AML-193 (cell line): ENCODE results near the gene C17orf107.
"Not testable (repeated sequence)": the region's sequence is repeated elsewhere in the genome, so short reads cannot be mapped to it uniquely, and the experiment has no call there.

Experiments
- DNase-seq, 2 experiments: peaks; one replicate each; lab custom pipeline; 2025; lab: John Stamatoyannopoulos, UW

C17orf107 gene

DNA sequence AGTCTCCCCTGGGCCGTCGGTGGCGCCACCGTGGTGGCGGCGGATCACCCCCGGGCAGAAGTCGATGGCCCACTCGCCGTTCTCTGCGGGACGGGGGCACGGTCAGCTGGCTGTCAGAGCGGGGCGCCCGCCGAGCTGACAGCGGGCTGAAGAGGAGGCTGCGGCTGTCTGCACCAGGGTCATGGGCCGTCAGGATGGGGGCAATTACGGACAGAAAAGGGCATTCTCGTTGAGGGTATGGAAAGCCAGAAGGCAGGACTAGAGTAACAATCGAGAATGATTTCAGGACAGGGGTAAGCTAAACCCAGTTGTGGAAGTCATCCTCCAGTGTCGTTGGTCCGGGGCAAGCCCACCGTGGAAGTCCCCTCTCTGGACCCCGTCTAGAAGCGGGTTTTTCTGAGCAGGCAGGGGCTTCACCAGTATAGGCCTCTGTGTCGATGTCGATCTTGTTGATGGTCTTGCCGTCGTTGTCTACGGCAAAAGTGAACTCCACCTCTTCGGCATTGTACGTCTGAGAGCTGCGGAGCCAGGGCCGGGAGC lies 1.8 kb downstream of the C17orf107 start:
- DNase-seq: no peak

DNA sequence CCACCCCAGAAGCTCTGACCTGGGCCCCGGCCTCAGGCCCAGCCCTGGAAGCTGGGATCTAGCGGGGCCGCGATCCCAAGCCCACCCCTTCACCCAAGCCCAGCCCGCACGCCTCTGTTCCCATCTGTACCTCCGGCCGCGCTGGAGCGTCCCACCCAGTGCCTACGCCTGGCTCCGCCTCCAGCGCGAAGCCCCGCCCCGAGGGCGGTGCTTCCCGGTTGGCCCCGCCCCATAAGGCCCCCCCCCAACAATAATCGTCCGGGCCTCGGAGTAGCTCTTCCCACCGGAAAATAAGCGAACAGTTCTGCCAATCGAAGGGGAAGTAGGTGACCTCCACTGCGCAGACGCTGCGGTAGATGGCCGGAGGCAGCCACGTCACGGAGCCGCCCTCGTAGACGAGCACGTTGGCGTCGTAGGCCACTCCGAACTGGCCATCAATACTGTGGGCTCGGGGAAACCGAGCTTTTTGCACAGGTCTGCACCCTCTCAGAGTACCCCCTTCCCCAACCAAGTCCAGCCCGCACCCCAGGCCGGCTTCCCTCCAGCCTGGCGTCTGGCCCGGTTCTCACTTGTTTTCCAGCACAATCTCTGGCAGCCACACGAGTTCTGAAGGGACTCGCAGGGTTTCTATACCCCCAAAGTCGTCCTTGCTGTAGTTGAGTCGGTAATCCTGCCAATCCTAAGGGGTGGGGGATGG lies 2.5 kb downstream of the C17orf107 start:
- no peak for DNase-seq

DNA sequence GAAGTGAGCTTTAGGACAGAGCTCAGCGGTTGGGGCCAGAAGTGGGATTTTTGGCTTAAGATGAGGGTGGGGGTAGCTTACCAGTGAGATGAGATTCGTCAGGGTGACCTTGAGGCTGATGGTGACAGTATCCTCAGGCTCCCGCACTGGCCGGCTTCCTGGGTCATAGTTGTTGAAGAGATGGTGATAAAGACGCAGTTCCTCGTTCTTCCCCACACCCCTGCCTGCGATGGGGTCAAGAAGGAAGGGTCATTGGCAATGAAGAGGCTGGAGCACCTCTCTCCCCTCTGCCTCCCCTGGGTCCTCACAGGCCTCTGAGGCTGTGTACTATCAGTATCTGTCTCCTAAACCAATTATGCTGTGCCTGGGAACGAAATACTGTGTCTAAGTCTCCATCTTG lies 3.2 kb downstream of the C17orf107 start:
- no peak for DNase-seq

DNA sequence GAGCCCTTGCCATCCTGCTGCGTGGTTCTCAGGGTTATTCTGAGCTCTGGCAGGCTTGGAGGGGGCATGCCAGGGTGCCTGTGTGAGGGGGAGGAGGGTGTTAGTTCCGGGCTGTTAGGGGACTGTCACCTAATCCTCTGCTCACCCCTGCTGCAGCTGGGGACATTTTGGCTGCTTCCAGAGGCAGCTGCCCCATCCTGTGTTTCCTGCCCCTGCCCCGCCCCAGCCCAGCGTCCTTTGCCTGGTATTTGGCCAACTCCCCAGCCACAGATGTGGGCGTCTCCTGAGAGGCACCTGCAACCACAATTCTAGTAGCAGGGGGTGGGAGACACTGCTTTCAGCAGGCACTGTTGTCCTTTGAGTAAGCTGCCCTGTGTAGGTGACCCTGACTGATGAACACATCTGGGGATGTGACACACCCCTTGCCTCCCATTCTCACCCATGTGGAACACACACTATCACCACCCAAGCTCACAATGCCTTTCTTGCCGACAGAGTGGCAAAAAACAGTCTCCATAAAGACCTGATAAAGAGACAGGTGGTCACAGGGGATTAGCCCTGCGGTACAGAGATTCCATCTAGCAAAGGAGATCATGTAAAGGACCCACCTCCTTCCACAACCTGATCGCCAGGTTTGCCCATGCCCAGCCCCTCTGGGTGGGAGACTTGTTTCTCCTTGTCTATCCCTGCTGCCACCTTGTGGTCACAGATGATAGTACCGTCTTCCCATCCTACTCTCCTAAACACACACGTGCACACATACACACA lies 3.9 kb downstream of the C17orf107 start, which contains the start of gene CHRNE:
TSS of gene CHRNE (minus strand) at position 48 of the 768 bp plus-strand sequence. CDS start at position 13, 35 bp downstream.
- DNase-seq: peak; percentile 11 to 15

DNA sequence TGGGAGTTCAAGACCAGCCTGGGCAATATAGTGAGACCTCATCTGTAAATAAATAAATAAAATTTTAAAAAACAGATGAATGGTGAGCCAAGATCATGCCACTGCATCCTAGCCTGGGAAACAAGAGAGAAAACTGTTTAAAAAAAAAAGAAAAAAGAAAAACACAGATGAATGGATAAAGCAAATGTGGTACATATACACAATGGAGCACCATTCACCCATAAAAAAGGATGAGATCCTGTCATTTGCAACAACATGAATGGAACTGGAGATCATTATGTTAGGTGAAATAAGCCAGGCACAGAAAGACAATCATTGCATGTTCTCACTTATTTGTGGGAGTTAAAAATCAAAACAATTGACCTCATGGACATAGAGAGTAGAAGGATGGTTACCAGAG lies 7.3 kb downstream of the C17orf107 start:
- not testable (repeated sequence) for DNase-seq

DNA sequence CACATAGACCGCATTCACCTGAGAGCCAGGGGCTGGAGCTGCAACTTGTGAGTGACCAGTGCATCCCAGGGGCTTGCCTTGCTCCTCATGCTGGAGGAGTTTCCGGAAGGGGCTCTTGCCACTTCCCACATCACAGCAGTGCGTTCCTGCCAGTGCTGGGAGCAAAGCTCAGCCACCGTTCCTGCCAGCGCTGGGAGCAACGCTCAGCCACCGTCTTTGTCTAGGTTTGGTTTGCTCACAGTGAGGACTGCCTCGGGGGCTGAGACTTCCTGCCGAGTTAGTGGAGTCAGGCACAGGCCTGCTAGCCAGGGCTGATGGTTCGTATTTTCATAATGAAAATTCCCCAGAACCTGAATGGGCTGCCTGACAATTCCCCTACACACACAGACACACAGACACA lies 9.0 kb downstream of the C17orf107 start:
- DNase-seq: no peak

DNA sequence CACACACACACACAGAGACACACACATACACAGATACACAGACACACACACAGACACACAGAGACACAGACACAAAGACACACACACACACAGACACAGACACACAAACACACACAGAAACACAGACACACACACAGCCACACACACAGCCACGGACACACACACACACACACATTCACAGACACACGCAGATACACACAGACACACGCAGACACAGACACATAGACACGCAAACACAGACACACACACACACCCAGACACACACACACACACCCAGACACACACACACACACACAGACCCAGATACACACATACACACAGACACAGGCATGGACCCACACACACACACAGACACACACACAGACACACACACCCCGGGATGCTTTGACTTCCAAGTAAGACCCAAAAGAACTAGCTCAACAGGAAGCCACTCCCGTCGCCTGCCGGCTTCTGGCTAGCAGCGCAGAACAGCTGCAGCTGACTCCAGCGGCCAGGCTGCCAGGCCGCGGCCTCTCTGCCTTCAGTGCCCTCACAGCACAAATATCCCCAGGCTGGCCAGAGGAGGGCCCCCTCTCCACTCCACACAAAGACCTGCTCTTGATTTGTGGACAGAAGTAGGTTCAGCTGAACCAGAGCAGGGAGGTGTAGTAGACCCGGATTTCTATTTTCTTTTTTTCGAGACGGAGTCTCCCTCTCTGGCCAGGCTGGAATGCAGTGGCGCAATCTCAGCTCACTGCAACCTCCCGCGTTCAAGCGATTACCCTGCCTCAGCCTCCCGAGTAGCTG lies 9.6 kb downstream of the C17orf107 start:
- peak; percentile 56 to 77 for DNase-seq

DNA sequence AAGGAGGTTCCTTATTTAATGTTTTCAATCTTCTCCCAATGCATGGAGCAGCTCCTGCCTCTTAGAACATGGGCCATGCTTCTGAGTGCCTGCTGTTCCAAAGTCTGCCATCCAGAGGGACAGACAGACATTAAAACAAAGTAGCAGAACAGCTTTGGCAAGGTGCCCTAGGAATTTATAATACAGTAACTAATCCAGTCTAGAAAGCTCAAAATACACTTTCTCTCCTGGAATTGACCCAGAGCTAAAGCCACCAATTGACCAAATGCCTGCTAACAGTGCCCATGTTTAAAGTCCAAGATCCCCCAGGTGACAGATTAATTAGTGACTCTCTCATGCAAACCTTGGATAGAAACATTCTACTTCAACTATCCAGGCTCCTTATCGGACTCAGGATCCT lies 14.7 kb downstream of the C17orf107 start:
- no peak for DNase-seq

DNA sequence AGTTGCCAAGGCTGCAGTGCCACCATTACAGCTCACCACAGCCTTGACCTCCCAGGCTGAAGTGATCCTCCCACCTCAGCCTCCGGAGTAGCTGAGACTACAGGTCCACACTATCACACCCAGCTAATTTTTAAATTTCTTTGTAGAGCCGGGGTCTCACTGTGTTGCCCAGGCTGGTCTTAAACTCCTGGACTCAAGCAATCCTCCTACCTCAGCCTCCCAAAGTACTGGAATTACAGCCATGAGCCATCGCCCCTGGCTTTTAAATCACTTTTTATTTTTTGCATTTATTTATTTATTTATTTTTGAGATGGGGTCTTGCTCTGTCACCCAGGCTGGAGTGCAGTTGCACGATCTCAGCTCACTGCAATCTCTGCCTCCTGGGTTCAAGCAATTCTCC lies 15.2 kb downstream of the C17orf107 start:
- DNase-seq: not testable (repeated sequence)

DNA sequence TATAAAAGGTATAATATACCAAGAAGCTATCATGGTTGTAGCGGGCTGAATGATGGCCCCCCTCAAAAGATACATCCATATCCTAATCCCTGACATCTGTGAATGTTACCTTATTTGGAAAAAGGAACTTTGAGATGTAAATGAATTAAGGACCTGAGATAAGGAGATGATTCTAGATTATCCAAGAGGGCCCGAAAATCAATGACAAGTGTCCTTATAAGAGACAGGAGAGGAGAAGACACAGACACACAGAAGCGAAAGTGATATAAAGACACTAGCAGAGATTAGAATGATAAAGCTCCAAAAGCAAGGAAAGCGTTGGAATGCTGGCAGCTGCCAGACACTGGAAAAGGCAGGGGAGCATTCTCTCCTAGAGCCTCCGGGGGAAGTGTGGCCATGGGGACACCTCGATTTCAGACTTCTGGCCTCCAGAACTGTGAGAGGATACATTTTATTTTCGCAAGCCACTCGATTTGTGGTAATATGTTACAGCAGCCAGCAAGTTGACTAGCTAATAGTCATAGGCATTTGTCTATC lies 20.2 kb downstream of the C17orf107 start:
- no peak for DNase-seq

DNA sequence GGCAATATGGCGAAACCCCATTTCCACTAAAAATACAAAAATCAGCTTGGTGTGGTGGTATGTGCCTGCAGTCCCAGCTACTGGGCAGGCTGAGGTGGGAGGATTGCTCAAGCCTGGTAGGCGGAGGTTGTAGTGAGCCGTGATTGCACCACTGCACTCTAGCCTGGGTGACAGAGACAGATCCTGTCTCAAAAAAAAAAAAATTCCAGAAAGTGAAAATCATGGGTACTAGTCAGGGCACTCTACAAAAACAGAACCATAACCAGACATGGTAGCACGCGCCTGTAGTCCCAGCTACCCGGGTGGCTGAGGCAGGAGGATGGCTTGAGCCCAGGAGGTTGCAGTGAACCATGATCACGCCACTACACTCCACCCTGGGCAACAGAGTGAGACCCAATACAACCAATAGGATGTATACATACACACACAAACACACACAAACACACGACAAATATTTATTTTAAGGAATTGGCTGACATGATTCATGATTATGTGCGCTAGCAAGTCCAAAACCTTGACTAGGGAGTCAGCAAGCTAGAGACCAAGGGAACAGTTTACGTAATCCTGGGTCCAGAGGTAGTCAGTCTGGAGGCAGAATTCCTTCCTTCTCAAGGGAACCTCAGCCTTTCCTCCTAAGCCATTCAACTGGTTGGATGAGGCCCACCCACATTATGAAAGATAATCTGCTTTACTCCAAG lies 21.2 kb downstream of the C17orf107 start:
- DNase-seq: peak; percentile 40

DNA sequence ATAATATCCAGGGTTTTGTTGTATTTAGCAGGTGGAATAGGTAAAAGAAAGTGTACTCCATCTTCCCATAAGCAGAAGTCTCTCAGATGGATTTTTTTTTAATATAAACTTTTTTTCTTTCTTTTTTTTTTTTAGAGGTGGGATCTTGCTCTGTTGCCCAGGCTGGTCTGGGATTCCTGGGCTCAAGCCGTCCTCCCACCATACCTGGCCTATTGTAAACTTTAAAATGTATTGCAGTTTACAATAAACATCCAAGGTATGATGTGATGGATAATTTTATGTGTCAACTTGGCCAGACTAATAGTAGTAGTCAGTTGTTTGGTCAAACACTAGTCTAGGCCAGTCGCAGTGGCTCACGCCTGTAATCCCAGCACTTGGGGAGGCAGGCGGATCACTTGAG lies 22.0 kb downstream of the C17orf107 start:
- DNase-seq: no peak

DNA sequence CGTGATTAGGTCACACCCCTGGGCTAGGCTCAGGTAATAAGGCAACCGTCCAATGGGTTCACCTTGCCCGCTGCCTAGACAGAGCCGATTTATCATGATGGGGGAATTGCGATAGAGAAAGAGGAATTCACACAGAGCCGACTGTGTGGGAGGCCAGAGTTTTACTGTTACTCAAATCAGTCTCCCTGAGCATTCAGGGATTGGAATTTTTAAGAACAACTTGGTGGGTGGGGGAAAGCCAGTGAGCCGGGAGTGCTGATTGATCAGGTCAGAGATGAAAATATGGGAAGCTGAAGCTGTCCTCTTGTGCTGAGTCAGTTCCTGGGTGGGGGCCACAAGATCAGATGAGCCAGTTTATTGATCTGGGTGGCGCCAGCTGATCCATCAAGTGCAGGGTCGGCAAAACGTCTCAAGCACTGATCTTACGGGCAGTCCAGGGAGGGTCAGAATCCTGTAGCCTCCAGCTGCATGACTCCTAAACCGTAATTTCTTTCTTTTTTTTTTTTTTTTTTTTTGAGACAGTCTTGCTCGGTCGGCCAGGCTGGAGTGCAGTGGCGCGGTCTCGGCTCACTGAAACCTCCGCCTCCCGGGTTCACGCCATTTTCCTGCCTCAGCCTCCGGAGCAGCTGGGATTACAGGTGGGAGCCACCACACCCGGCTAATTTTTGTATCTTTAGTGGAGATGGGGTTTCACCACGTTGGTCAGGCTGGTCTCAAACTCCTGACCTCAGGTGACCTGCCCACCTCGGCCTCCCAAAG lies 27.4 kb downstream of the C17orf107 start:
- not testable (repeated sequence) for DNase-seq

DNA sequence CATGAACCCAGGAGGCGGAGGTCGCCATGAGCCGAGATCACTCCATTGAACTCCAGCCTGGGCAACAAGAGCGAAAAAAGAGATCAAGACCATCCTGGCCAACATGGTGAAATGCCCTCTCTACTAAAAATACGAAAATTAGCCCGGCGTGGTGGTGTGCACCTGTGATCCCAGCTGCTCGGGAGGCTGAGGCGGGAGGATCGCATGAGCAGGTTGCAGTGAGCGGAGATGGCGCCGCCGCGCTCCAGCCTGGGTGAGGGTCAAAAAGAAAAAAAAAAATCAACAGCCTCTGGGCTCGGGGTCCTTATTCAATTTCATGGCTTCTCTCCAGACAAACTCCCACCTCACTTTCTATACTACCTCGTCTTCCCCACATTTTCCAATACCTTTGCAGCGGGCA lies 29.5 kb downstream of the C17orf107 start:
- DNase-seq: no peak

DNA sequence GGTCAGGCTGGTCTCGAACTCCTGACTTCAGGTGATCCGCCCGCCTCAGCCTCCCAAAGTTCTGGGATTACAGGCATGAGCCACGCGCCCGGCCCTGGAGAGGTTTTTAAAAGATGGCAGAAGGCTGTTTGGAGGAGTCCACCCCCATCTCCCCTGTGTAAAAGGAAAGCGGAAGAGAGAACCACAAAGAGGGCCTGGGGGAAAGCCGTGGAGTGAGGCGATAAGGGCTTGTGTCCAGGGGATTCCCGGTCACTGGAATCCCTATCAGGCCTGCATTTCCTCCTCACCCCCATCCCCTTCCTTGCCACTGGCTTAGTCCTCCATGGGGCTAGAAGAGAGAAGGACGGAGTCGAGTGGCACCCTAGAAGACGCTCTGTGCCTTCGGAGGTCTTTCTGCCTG lies 32.6 kb downstream of the C17orf107 start, which contains the start of gene GP1BA:
TSS of gene GP1BA (plus strand) at position 315 of the 400 bp plus-strand sequence. CDS start 328 bp downstream, outside the sequence.
- DNase-seq: no peak

DNA sequence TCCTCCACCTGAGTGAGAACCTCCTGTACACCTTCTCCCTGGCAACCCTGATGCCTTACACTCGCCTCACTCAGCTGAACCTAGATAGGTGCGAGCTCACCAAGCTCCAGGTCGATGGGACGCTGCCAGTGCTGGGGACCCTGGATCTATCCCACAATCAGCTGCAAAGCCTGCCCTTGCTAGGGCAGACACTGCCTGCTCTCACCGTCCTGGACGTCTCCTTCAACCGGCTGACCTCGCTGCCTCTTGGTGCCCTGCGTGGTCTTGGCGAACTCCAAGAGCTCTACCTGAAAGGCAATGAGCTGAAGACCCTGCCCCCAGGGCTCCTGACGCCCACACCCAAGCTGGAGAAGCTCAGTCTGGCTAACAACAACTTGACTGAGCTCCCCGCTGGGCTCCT lies 33.4 kb downstream of the C17orf107 start:
- no peak for DNase-seq

DNA sequence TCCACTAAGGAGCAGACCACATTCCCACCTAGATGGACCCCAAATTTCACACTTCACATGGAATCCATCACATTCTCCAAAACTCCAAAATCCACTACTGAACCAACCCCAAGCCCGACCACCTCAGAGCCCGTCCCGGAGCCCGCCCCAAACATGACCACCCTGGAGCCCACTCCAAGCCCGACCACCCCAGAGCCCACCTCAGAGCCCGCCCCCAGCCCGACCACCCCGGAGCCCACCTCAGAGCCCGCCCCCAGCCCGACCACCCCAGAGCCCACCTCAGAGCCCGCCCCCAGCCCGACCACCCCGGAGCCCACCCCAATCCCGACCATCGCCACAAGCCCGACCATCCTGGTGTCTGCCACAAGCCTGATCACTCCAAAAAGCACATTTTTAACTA lies 34.3 kb downstream of the C17orf107 start:
- no peak for DNase-seq

DNA sequence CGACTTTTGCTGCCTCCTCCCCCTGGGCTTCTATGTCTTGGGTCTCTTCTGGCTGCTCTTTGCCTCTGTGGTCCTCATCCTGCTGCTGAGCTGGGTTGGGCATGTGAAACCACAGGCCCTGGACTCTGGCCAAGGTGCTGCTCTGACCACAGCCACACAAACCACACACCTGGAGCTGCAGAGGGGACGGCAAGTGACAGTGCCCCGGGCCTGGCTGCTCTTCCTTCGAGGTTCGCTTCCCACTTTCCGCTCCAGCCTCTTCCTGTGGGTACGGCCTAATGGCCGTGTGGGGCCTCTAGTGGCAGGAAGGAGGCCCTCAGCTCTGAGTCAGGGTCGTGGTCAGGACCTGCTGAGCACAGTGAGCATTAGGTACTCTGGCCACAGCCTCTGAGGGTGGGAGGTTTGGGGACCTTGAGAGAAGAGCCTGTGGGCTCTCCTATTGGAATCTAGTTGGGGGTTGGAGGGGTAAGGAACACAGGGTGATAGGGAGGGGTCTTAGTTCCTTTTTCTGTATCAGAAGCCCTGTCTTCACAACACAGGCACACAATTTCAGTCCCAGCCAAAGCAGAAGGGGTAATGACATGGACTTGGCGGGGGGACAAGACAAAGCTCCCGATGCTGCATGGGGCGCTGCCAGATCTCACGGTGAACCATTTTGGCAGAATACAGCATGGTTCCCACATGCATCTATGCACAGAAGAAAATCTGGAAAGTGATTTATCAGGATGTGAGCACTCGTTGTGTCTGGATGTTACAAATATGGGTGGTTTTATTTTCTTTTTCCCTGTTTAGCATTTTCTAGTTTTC lies 35.0 kb downstream of the C17orf107 start:
- peak; percentile 25 to 51 for DNase-seq

DNA sequence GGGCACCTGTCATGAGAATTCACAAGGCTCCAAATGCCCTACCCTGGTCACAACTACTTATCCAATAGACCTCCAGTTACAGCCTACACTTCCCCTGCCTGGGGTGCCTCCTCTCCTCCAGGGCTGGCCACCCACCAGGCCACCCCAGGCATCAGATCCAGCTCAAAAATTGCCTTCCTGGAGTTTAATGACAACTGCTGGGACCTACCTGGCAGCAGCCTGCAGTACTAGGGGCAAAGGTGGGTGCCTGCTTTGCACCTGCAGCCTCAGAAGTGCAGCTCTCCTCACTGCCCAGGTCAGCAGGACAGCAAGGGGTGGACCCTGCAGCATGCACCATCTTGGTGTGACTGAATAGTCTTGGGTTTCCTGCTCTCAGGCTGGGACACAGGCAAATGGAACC lies 36.3 kb downstream of the C17orf107 start:
- no peak for DNase-seq

DNA sequence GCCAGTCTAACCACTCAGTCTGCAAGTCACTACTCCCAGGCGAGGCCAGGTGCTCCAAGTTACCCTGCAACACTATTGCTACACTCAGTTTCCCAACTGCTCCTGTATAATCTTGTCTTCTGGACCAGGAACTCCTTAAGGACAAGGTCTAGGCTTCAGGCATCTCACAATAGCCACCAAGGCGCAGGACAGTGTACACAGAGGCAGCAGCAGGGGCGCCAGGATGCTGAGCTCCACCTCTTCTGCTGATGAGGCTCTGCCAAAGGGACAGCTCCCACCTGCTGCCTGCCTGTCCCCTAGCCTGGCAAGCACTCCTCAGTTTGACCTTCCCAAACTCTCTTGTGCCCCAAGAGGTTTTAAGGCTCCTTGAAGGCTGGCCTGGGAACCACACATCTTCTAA lies 37.1 kb downstream of the C17orf107 start:
- no peak for DNase-seq
